Measurements from ENCODE around the gene STXBP5. TPM values are rescaled to one million over a fixed set of nuclear protein-coding genes. Genes with fewer than 3 reads are reported as not detected.

STXBP5 gene
- total RNA-seq, 2 donors from 2014 or later = 22.2 to 27.3 TPM

- ATAC-seq (ENCODE audit: insufficient number of reproducible peaks, low FRiP score, low read depth) (no peak), DNase-seq (ENCODE audit: low spot score) (no peak)
- H3K9me3 ChIP-seq = peaks cover 3% of the 10 kb centered on the region
- TF ChIP-seq CTCF (IDR thresholded peaks at IDR 0.05) = no peak
- H3K4me1 ChIP-seq (ENCODE audit: control insufficient read depth in 1 of 2, low read depth in 2 of 2) = no peaks in the 10 kb centered on the region
- no peaks in the 10 kb centered on the region for H3K36me3 ChIP-seq
- H3K27me3 ChIP-seq (replicated peaks; ENCODE audit: insufficient read depth) = no peaks in the 10 kb centered on the region
- no peak overlapping the region for H3K4me3 ChIP-seq
- H3K27ac ChIP-seq = no peak overlapping the region
Observed at GRCh38 chr6:147407571-147407970, 203.4 kb downstream of the STXBP5 start.

- DNase-seq (ENCODE audit: low spot score) (no peak), ATAC-seq (ENCODE audit: insufficient number of reproducible peaks, low FRiP score, low read depth) (no peak)
- H3K27me3 ChIP-seq (replicated peaks; ENCODE audit: insufficient read depth) = no peaks in the 10 kb centered on the region
- TF ChIP-seq CTCF (IDR thresholded peaks at IDR 0.05) = no peak
- H3K4me1 ChIP-seq (ENCODE audit: control insufficient read depth in 1 of 2, low read depth in 2 of 2) = no peaks in the 10 kb centered on the region
- H3K4me3 ChIP-seq = no peak overlapping the region
- no peak overlapping the region for H3K27ac ChIP-seq
- peaks cover under 1% of the 10 kb centered on the region for H3K9me3 ChIP-seq
- H3K36me3 ChIP-seq = no peaks in the 10 kb centered on the region
Observed at GRCh38 chr6:147416622-147417021, 212.4 kb downstream of the STXBP5 start.

- Histone ChIP-seq H3K27ac (no peak overlapping the region), H3K4me3 (no peak overlapping the region), H3K36me3 (no peaks in the 10 kb centered on the region), H3K27me3 (replicated peaks; ENCODE audit: insufficient read depth) (no peaks in the 10 kb centered on the region), H3K9me3 (no peaks in the 10 kb centered on the region), H3K4me1 (ENCODE audit: control insufficient read depth in 1 of 2, low read depth in 2 of 2) (no peaks in the 10 kb centered on the region)
- DNase-seq (ENCODE audit: low spot score) (no peak), ATAC-seq (ENCODE audit: insufficient number of reproducible peaks, low FRiP score, low read depth) (no peak)
- TF ChIP-seq CTCF (IDR thresholded peaks at IDR 0.05) = no peak
Observed at GRCh38 chr6:147417954-147418353, 213.7 kb downstream of the STXBP5 start.

GRCh38 chr6:147418523-147418922, 214.3 kb downstream of the STXBP5 start:
- no peaks in the 10 kb centered on the region for H3K27me3 ChIP-seq (replicated peaks; ENCODE audit: insufficient read depth)
- H3K9me3 ChIP-seq = no peaks in the 10 kb centered on the region
- H3K36me3 ChIP-seq = no peaks in the 10 kb centered on the region
- ATAC-seq (ENCODE audit: insufficient number of reproducible peaks, low FRiP score, low read depth) (no peak), DNase-seq (ENCODE audit: low spot score) (no peak)
- no peak overlapping the region for H3K4me3 ChIP-seq
- no peak for TF ChIP-seq CTCF (IDR thresholded peaks at IDR 0.05)
- no peaks in the 10 kb centered on the region for H3K4me1 ChIP-seq (ENCODE audit: control insufficient read depth in 1 of 2, low read depth in 2 of 2)
- H3K27ac ChIP-seq = no peak overlapping the region

- ATAC-seq (ENCODE audit: insufficient number of reproducible peaks, low FRiP score, low read depth) (no peak), DNase-seq (ENCODE audit: low spot score) (no peak)
- no peaks in the 10 kb centered on the region for H3K4me1 ChIP-seq (ENCODE audit: control insufficient read depth in 1 of 2, low read depth in 2 of 2)
- H3K36me3 ChIP-seq = no peaks in the 10 kb centered on the region
- H3K9me3 ChIP-seq = no peaks in the 10 kb centered on the region
- H3K27ac ChIP-seq = no peak overlapping the region
- TF ChIP-seq CTCF (IDR thresholded peaks at IDR 0.05) = no peak
- H3K27me3 ChIP-seq (replicated peaks; ENCODE audit: insufficient read depth) = no peaks in the 10 kb centered on the region
- no peak overlapping the region for H3K4me3 ChIP-seq
Observed at GRCh38 chr6:147421903-147422302, 217.7 kb downstream of the STXBP5 start.
